ENCODE data around the gene EHD2. TPM values are rescaled to one million over a fixed set of nuclear protein-coding genes. Genes with fewer than 3 reads are reported as not detected.

The EHD2 gene
- total and polyA plus RNA-seq, 2 experiments from 2014 or later: 0.64 to 2.1 TPM

DNA sequence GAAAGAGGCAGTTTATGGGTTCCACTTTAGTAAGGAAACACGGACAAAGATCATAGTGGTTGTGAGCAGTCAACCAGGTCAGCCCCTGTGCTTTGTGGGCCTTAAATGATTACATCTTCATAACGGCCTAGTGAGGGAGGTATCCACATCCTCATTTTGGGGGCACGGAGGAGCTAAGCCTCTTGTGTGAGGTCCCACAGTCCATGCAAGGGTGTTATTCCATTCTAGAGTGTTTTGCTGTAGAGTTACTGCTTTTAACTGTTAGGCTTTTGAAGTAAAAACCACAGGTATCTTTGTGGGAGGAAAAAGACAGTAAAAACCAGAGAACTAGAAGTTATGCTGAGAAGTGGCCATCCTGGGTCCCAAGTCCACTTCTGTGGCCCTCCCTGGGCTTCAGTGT, 36.1 kb downstream of the EHD2 start:
- Histone ChIP-seq H3K36me3 (peaks cover 20% of the 10 kb centered on the region), H3K27ac (no peak overlapping the region), H3K27me3 (no peaks in the 10 kb centered on the region), H3K4me3 (no peak overlapping the region), H3K4me1 (ENCODE audit: low read depth) (no peaks in the 10 kb centered on the region), H3K9me3 (ENCODE audit: low read depth) (no peaks in the 10 kb centered on the region)
- DNase-seq (ENCODE audit: low read depth in 1 of 2, low spot score in 1 of 2): no peak
- TF ChIP-seq, protein P1, sequence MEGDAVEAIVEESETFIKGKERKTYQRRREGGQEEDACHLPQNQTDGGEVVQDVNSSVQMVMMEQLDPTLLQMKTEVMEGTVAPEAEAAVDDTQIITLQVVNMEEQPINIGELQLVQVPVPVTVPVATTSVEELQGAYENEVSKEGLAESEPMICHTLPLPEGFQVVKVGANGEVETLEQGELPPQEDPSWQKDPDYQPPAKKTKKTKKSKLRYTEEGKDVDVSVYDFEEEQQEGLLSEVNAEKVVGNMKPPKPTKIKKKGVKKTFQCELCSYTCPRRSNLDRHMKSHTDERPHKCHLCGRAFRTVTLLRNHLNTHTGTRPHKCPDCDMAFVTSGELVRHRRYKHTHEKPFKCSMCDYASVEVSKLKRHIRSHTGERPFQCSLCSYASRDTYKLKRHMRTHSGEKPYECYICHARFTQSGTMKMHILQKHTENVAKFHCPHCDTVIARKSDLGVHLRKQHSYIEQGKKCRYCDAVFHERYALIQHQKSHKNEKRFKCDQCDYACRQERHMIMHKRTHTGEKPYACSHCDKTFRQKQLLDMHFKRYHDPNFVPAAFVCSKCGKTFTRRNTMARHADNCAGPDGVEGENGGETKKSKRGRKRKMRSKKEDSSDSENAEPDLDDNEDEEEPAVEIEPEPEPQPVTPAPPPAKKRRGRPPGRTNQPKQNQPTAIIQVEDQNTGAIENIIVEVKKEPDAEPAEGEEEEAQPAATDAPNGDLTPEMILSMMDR (IDR thresholded peaks at IDR 0.05; ENCODE audit: low read depth, low read length): no peak

DNA sequence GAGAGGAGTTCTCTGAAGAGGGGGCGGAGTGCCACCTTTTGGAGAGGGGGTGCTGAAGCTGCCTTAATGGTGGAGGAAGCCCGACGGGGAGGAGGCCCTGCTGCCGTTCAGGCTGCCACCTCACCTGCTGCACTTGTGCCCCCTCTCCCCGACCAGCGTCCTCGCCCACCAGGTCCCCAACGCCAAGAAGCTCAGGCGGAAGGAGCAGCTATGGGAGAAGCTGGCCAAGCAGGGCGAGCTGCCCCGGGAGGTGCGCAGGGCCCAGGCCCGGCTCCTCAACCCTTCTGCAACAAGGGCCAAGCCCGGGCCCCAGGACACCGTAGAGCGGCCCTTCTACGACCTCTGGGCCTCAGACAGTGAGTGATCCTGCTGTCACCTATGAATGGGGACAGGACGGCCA, 37.5 kb downstream of the EHD2 start:
- Histone ChIP-seq H3K27ac (no peak overlapping the region), H3K27me3 (no peaks in the 10 kb centered on the region), H3K4me3 (no peak overlapping the region), H3K9me3 (ENCODE audit: low read depth) (no peaks in the 10 kb centered on the region), H3K36me3 (peaks cover 27% of the 10 kb centered on the region), H3K4me1 (ENCODE audit: low read depth) (no peaks in the 10 kb centered on the region)
- no peak for DNase-seq (ENCODE audit: low read depth in 1 of 2, low spot score in 1 of 2)
- TF ChIP-seq, protein P1 (IDR thresholded peaks at IDR 0.05; ENCODE audit: low read depth, low read length): no peak

DNA sequence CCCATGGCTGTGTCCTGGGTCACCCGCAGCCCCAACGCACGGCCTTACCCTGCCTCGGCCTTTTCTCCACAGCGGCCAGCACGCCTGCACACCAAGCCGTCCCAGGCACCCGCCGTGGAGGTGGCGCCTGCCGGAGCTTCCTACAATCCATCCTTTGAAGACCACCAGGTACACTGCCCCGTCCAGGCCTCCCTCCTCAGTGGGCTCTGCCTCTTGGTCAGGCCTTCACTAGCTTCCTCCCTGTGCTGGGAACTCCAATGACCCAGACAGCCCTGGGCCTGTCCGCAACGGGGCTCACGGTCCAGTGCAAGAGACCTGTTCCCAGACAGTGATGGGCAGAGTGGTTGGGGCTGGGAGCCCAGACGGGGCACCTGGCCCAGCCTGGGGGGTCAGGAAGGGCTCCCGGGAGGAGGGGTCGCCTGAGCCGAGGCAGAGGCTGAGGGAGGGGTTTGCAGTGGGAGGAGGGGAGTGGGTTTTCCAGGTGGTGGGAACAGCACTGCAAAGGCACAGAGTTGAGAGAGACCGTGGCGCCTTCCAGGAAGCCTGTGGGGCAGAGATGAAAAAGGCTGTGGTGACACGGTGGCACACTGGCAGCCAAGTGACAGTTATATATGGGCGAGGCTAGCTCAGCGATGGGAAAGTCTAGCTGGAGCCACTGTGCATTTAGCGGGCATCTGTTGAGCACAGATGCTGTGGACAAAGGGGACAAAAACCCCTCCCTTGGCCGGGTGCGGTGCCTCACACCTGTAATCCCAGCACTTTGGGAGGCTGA, 39.4 kb downstream of the EHD2 start:
- H3K4me3 ChIP-seq: no peak overlapping the region
- no peaks in the 10 kb centered on the region for H3K9me3 ChIP-seq (ENCODE audit: low read depth)
- DNase-seq (ENCODE audit: low read depth in 1 of 2, low spot score in 1 of 2): no peak
- H3K36me3 ChIP-seq: peaks cover 43% of the 10 kb centered on the region
- no peaks in the 10 kb centered on the region for H3K27me3 ChIP-seq
- no peaks in the 10 kb centered on the region for H3K4me1 ChIP-seq (ENCODE audit: low read depth)
- TF ChIP-seq, protein P1 (IDR thresholded peaks at IDR 0.05; ENCODE audit: low read depth, low read length): no peak
- H3K27ac ChIP-seq: no peak overlapping the region

DNA sequence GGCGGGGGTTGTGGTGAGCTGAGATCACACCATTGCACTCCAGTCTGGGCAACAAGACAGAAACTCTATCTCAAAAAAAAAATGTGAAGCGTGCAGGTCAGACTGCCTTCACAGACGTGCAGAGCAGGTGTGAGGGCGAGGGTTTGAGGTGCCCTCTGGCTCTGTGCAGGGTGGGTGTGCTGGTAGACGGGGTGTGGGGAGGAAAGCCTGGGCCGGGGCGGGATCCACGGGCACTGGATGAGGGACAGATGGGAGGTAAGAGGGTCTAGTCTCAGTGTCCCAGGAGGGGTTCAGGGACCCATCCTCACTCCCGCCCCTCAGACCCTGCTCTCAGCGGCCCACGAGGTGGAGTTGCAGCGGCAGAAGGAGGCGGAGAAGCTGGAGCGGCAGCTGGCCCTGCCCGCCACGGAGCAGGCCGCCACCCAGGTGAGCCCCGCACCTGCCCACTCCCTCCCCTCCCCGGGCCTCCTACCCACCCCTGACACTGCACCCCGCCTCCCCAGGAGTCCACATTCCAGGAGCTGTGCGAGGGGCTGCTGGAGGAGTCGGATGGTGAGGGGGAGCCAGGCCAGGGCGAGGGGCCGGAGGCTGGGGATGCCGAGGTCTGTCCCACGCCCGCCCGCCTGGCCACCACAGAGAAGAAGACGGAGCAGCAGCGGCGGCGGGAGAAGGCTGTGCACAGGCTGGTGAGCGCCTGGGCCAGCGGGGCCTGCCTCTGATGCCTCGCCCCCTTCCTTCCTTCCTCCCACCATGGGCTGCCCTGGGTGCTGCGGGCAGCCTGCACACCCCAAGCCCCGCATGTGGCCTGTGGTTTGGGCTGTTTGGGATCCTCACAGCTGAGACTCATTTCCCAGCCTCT, 41.2 kb downstream of the EHD2 start:
- no peak for DNase-seq (ENCODE audit: low read depth in 1 of 2, low spot score in 1 of 2)
- Histone ChIP-seq H3K9me3 (ENCODE audit: low read depth) (no peaks in the 10 kb centered on the region), H3K36me3 (peaks cover 46% of the 10 kb centered on the region), H3K4me1 (ENCODE audit: low read depth) (no peaks in the 10 kb centered on the region), H3K4me3 (no peak overlapping the region), H3K27ac (no peak overlapping the region), H3K27me3 (no peaks in the 10 kb centered on the region)
- TF ChIP-seq, protein P1 (IDR thresholded peaks at IDR 0.05; ENCODE audit: low read depth, low read length): no peak

DNA sequence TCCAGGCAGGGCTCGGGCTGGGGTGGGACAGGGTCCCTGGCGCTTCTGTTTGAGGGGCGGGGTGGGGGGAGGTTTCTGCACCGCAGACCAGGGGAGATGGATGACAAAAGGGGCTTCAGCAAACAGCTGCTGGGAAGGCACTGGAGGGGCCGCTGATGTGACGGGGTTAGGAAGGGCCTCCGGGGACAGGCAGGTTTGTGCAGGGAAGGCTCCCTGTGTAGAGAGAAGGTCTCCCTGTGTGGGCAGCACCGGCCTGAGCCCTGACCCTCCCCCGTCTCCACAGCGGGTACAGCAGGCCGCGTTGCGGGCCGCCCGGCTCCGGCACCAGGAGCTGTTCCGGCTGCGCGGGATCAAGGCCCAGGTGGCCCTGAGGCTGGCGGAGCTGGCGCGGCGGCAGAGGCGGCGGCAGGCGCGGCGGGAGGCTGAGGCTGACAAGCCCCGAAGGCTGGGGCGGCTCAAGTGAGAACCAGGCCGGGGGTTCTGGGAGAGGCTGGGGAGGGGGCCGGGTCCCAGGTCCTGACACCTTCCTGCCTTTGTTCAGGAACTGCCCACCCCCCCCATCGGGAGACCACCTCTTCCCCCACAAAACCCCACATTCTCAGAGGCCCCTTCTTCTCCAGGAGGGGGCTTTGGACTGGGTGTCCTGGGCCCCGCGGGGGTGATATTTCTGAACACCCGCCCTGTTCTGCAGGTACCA, 42.0 kb downstream of the EHD2 start:
- Histone ChIP-seq H3K36me3 (peaks cover 46% of the 10 kb centered on the region), H3K4me1 (ENCODE audit: low read depth) (no peaks in the 10 kb centered on the region), H3K27me3 (no peaks in the 10 kb centered on the region), H3K27ac (no peak overlapping the region), H3K9me3 (ENCODE audit: low read depth) (no peaks in the 10 kb centered on the region), H3K4me3 (no peak overlapping the region)
- DNase-seq (ENCODE audit: low read depth in 1 of 2, low spot score in 1 of 2): no peak
- TF ChIP-seq, protein P1 (IDR thresholded peaks at IDR 0.05; ENCODE audit: low read depth, low read length): no peak
